T-helper 2 cell treated with Interferon-gamma antibody and Interleukin-4, amounts not matched to agents 100 ng/mL and 5 ng/mL, for 36 hours (primary cell): Measurements from ENCODE around the gene TMEM134. TPM values are rescaled to one million over a fixed set of nuclear protein-coding genes. Genes with fewer than 3 reads are reported as not detected.

Experiments
- intact Hi-C: fragments of 100-400 bp; cut with micrococcal nuclease; formaldehyde crosslinking; loops from one replicate; pipeline ENCODE4 v1.15.1; 2023
- total RNA-seq: library from RNA; stranded (reverse); gene quantifications from 2 replicates; pipeline ENCODE4 v1.2.3, GENCODE V29; 2022

TMEM134 gene
- total RNA-seq, 1 donor from 2014 or later, result 40.4 TPM

- intact Hi-C loops, result loop anchor here (1.0 to 5.0 kb wide), 5 partner anchors 9 to 80 kb away; partner anchors contain the start of genes AIP, CDK2AP2, PTPRCAP and TMEM134
Observed at GRCh38 chr11:67428052-67429001, 40.7 kb downstream of the TMEM134 start, which contains the start of gene RPS6KB2. Gene RPS6KB2 (plus strand): TSS chr11:67428494. CDS start chr11:67428546, 52 bp downstream.

- intact Hi-C loops, result loop anchor here (5.0 kb wide), 1 partner anchor 40 kb away; the partner anchor contains the start of gene TMEM134
Observed at GRCh38 chr11:67427364-67427859, 41.6 kb downstream of the TMEM134 start.

DNA sequence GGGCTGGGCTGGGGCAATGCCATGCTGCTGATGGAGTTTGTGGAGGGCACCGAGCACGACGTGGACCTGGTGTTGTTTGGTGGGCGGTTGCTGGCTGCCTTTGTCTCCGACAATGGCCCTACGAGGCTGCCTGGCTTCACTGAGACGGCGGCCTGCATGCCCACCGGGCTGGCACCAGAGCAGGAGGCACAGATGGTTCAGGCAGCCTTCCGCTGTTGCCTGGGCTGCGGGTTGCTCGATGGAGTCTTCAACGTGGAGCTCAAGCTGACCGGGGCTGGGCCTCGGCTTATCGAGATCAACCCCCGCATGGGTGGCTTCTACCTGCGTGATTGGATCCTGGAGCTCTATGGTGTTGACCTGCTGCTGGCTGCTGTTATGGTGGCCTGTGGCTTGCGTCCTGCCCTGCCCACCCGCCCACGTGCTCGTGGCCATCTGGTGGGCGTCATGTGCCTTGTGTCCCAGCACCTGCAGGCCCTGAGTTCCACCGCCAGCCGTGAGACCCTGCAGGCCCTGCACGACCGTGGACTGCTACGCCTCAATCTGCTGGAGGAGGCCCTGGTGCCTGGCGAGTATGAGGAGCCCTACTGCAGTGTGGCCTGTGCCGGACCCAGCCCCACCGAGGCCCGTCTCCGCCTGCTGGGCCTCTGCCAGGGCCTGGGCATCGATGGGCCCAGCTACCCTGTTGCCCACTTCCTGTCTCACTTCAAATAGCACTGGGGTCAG lies 45.0 kb downstream of the TMEM134 start:
- intact Hi-C loops, result no loop called here

DNA sequence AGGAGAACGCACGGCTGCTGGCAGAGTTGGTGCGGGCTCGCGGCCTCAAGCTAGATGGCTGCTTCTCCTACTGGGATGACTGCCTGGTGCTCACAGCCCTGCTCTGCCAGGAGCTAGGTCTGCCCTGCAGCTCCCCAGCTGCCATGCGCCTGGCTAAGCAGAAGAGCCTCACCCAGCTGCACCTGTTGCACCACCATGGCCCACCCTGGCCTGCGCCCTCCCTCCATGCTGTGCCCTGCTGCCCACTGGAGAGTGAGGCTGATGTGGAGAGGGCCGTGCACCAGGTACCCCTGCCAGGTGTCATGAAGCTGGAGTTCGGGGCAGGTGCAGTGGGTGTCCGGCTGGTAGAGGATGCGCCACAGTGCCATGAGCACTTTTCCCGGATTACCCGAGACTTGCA lies 45.6 kb downstream of the TMEM134 start:
- intact Hi-C loops, result no loop called here

- intact Hi-C loops, result no loop called here
Observed at GRCh38 chr11:67422891-67423290, 46.2 kb downstream of the TMEM134 start.

GRCh38 chr11:67421430-67422031 lies 47.5 kb downstream of the TMEM134 start:
- intact Hi-C loops, result loop anchor here (2.0 kb wide), 1 partner anchor 19 kb away; no protein-coding TSS in a partner anchor

- intact Hi-C loops, result loop anchor here (2.0 kb wide), 1 partner anchor 18 kb away; no protein-coding TSS in a partner anchor
Observed at GRCh38 chr11:67420646-67421429, 48.2 kb downstream of the TMEM134 start.

- intact Hi-C loops, result loop anchor here (2.0 kb wide), 1 partner anchor 17 kb away; no protein-coding TSS in a partner anchor
Observed at GRCh38 chr11:67420147-67420645, 48.9 kb downstream of the TMEM134 start.

DNA sequence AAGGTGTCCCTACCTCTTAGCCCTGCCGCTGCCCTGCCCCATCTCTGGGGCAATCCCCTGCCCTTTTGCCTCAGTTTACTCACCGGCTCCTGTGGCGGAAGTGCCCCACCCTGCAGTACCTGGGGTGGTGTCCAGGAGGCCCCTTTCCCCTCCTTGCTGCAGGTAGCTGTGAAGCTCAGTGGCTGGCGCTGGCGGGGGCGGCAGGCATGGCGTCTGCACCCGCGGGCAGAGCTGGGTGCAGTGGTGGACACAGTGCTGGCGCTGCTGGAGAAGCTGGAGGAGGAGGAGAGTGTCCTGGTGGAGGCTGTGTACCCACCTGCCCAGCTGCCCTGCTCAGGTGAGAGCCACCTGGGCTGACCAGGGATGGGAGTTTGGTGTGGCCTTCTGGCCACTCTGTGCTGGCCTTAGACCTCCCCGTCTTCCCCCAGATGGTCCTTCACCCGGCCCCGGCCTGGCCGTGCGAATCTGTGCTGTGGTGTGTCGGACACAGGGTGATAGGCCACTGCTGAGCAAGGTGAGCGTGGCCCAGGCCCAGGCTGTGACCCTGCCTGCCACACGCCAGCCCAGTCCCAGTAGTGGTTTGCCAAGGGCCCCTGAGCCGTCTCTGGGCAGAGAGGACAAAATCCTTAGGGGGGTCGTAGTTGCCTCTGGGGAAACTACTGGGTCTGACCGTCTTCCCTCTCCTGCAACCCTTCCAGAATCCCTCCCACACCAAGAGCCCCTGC lies 49.6 kb downstream of the TMEM134 start:
- intact Hi-C loops, result loop anchor here (2.0 kb wide), 1 partner anchor 17 kb away; no protein-coding TSS in a partner anchor

GRCh38 chr11:67418476-67419281 lies 50.4 kb downstream of the TMEM134 start:
- intact Hi-C loops, result no loop called here

DNA sequence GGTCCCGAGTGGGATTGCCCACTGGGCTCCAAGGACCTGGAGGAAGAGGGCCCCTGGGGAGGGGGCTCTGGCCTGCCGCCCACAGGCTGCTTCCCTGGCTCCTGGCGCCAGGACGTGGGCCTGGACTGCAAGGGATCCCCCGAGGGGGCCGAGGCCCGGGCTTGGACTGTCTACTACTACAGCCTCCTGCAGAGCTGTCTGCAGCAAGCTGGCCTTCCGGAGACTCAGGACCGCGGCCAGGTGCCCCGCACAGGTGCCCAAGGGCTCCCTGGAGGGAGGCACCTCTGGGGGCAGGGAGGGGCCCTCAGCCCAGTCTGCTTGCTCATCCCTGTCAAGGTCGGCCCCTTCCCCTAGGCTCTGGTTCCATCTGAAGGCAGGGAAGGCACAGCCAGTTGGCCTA lies 51.6 kb downstream of the TMEM134 start:
- intact Hi-C loops, result no loop called here

GRCh38 chr11:67416416-67417335 lies 52.4 kb downstream of the TMEM134 start:
- intact Hi-C loops, result no loop called here

GRCh38 chr11:67415501-67416304 lies 53.3 kb downstream of the TMEM134 start, which contains the start of gene CARNS1:
Gene CARNS1 (plus strand): TSS chr11:67415678. CDS start chr11:67416200, 522 bp downstream.
- intact Hi-C loops, result no loop called here

GRCh38 chr11:67413266-67413849 lies 55.7 kb downstream of the TMEM134 start:
- intact Hi-C loops, result no loop called here

DNA sequence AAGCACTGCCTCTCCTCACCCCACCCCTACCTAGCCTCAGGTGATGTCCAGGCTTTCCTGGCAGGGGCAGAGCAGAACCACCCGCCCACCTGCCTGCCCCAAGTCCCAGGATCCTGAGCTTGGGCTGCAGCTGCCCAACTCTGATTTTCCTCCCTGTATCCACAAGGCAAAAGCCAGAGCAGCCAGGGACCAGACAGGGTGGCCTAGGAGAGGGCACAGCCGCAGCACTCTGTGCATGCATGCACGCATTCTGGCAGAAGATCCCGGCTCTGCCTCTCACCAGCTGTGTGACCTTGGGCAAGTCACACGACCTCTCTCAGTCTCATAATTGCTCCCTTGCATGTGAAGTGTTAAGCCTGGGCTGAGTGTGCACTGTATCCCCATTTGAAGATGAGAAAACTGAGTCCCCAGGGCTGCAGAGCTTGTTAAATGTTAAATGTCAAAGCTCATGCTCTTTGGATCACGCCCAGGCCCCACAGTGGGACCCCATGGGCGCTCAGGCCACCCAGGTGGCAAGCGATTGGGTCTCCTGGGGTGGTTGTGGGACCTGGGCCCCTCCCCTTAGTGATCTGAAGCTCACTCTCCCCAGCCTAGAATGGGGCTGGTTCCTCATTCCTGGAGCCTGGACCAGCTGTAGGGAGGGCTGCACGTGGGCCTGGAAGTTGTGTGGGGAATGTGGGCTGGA lies 56.4 kb downstream of the TMEM134 start:
- intact Hi-C loops, result no loop called here

- intact Hi-C loops, result no loop called here
Observed at GRCh38 chr11:67411785-67412152, 57.3 kb downstream of the TMEM134 start.
